ENCODE measurements around the gene ADAM22. TPM values are rescaled to one million over a fixed set of nuclear protein-coding genes. Genes with fewer than 3 reads are reported as not detected.

Gene ADAM22
- polyA plus RNA-seq, 2 of the 4 experiments (the other 2 are of a cell fraction) = 0.53 to 0.59 TPM

- Histone ChIP-seq H3K4me2 (no peak overlapping the region), H3K27ac (no peak overlapping the region), H3K4me3 (no peak overlapping the region), H3K4me1 (no peaks in the 10 kb centered on the region), H3K9me3 (peaks cover under 1% of the 10 kb centered on the region; the same call in 1 of the 3 replicates)
- POLR2A ChIA-PET = no interaction called here
- CTCF ChIA-PET = no interaction called here
- no peak for DNase-seq (ENCODE audit: low read depth in 1 of 2, low spot score in 1 of 2)
- 16% methylated on average over 3 of the region's 3 CpGs for whole genome bisulfite sequencing (ENCODE audit: missing lambda C conversion rate)
- no peak for ATAC-seq
- FAIRE-seq = no peak
- TF ChIP-seq TFCP2L1 (CRISPR knock-in tag; IDR thresholded peaks at IDR 0.05) (no peak), NFE2L2 (conservative IDR thresholded peaks at IDR 0.05; ENCODE audit: low read length) (no peak), HOXB5 (CRISPR knock-in tag; IDR thresholded peaks at IDR 0.05) (no peak), RNF2 (IDR thresholded peaks at IDR 0.05; ENCODE audit: borderline replicate concordance, low read depth) (no peak), JUN (IDR thresholded peaks at IDR 0.05) (no peak), REST (IDR thresholded peaks at IDR 0.05) (no peak), FOSL2 (IDR thresholded peaks at IDR 0.05) (no peak), FOSL2 (CRISPR knock-in tag; IDR thresholded peaks at IDR 0.05) (no peak), GATA3 (IDR thresholded peaks at IDR 0.05; ENCODE audit: borderline replicate concordance) (no peak), RAD21 (conservative IDR thresholded peaks at IDR 0.05 in 1 of 2, IDR thresholded peaks at IDR 0.05 in 1 of 2) (no peak), MYC (IDR thresholded peaks at IDR 0.05; ENCODE audit: borderline replicate concordance, low read length) (no peak), KDM5A (IDR thresholded peaks at IDR 0.05) (no peak)
Measured at GRCh38 chr7:88037050-88037449, 103.0 kb downstream of the ADAM22 start.

- H3K4me1 ChIP-seq = no peaks in the 10 kb centered on the region
- FAIRE-seq = no peak
- DNase-seq (ENCODE audit: low read depth in 1 of 2, low spot score in 1 of 2) = no peak
- no peak overlapping the region for H3K4me2 ChIP-seq
- 15% methylated on average over 1 of the region's 1 CpG for WGBS (ENCODE audit: missing lambda C conversion rate)
- no peak for TF ChIP-seq BCL3 (IDR thresholded peaks at IDR 0.05)
- no peak for TF ChIP-seq ZNF302 (CRISPR knock-in tag; IDR thresholded peaks at IDR 0.05)
- no peak for TF ChIP-seq USF2 (IDR thresholded peaks at IDR 0.05)
- no peak for TF ChIP-seq MAX (IDR thresholded peaks at IDR 0.05)
- no peak for TF ChIP-seq RFX5 (IDR thresholded peaks at IDR 0.05)
- TF ChIP-seq POLR2AphosphoS2 (conservative IDR thresholded peaks at IDR 0.05; ENCODE audit: low read length) = no peak
- TF ChIP-seq CBX2 (IDR thresholded peaks at IDR 0.05; ENCODE audit: borderline replicate concordance, low read depth) = no peak
- no peak for TF ChIP-seq RARB (CRISPR knock-in tag; IDR thresholded peaks at IDR 0.05)
- TF ChIP-seq PHF8 (IDR thresholded peaks at IDR 0.05; ENCODE audit: borderline replicate concordance, low read depth) = no peak
- TF ChIP-seq EP300 (IDR thresholded peaks at IDR 0.05) = no peak
- no peak for TF ChIP-seq CEBPB (IDR thresholded peaks at IDR 0.05)
- TF ChIP-seq TFCP2L1 (CRISPR knock-in tag; IDR thresholded peaks at IDR 0.05) = no peak
- TF ChIP-seq JUN (IDR thresholded peaks at IDR 0.05) = no peak
- TF ChIP-seq TP53 (CRISPR knock-in tag; IDR thresholded peaks at IDR 0.05) = no peak
- no peak for TF ChIP-seq RNF2 (IDR thresholded peaks at IDR 0.05; ENCODE audit: borderline replicate concordance, low read depth)
- TF ChIP-seq REST (IDR thresholded peaks at IDR 0.05) = no peak
- CTCF ChIA-PET = interaction anchor here (0.6 kb wide), 1 partner anchor 107 kb away, joined by 3 read pairs; the partner anchor contains the start of gene ADAM22
- ATAC-seq = no peak
- no peaks in the 10 kb centered on the region for H3K9me3 ChIP-seq
- POLR2A ChIA-PET = no interaction called here
- H3K27ac ChIP-seq = no peak overlapping the region
- no peak overlapping the region for H3K4me3 ChIP-seq
Measured at GRCh38 chr7:88040694-88041093, 106.6 kb downstream of the ADAM22 start.

All from A549 (cell line).